ENCODE measurements around the gene ATG2B.

- TF ChIP-seq CTCF (IDR thresholded peaks at IDR 0.05), result no peak
- no peak for TF ChIP-seq POLR2A (IDR thresholded peaks at IDR 0.05)
Measured at GRCh38 chr14:96264200-96264553, 99.0 kb downstream of the ATG2B start.
